HCEC 1CT (cell line): ENCODE measurements around the gene ARNT2.

ENCODE experiments used
- DNase-seq: peaks from one replicate; pipeline ENCODE4 v3.0.0-alpha.2; 2017

ARNT2 gene

DNA sequence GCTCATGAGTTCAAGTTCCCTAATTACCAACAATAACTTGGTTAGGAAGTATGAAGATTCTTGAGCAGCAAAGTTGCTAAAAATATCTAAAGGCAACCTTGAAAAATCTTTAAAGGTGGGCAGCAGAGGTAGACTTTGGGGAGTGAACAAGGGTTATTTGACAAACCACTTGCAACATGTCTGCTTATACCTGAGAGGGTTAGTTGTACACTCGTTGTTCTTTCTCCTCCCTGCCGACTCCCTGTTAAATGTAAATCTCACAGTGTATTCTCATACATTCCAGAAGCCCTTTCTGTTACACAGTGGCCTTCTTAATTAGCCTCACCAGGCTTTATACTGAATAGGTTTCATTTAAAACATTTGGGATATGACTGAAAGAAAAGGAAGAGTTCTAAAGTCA lies 121.7 kb downstream of the ARNT2 start:
- DNase-seq, result no peak

DNA sequence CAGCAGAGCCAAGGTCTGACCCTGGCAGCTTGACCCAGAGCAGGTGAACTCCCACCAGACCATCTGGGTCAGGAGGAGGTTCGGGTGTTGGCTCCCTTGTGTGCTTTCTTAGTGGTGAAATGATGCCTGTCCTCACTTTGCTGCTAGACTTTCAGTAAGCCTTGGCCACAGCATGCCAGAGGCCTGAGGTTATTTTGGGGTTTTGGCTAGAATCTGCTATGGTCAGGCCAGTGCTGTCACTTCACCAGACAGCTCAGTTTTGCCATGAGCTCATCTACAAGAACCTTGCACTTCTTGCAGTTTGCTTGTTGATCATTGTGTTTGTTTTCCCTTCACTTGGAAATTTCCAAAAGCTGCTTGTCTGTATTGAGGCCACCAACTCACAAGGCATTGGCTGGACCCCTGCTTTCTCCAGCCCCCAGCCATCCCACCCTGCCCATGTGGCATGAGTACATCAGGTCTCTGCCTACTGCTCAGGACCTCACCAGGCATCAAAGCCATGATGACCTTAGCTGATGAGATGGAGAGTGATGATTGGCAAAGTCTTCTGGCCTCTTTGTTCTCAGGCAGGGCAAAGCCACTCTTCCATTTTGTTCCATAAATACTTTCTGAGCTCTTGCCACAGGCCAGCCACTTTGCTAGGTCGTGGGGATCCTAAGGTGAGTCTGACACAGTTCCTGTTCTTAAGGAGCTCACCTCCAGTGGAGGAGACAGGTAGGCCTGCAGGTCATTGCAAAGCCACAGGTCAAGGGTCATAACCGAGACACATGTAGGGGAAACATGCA lies 122.6 kb downstream of the ARNT2 start:
- DNase-seq, result peak; percentile 35

DNA sequence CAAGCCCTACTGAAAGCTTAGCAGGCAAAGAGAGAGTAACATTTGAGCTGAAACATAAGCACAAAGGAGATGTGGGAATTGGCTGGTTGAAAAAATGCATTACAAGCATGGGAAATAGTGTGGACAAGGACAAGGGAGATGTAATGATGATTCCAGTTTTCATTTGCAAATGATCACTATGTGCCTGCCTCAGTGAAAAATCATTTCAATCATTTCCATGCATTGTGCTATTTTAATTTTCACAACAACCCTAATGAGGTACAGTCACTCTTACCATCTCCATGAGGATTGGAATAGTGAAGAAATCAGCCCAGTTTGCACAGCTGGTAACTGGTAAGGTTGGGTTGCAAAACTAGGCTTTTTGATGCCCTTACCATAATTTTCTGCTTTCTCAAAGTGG lies 123.2 kb downstream of the ARNT2 start:
- DNase-seq, result no peak

DNA sequence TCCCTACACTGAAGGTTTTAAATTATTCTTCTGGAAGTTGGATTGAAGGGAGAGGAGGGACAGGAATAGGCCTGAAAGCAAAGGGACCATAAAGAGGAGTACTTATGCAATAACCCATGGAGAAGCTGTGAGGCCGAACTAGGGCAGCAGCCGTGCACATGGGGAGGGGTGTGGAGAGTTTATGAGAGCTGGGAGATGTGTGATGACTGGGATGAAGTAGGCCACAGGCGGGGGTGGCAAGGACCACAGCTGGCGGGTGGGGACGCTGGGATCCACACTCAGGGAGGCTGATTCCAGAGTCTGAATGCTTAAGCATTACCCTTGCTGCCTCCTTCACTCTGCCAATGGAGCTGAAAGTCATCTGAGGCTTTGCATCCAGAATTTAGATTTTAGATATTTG lies 123.8 kb downstream of the ARNT2 start:
- DNase-seq, result no peak

DNA sequence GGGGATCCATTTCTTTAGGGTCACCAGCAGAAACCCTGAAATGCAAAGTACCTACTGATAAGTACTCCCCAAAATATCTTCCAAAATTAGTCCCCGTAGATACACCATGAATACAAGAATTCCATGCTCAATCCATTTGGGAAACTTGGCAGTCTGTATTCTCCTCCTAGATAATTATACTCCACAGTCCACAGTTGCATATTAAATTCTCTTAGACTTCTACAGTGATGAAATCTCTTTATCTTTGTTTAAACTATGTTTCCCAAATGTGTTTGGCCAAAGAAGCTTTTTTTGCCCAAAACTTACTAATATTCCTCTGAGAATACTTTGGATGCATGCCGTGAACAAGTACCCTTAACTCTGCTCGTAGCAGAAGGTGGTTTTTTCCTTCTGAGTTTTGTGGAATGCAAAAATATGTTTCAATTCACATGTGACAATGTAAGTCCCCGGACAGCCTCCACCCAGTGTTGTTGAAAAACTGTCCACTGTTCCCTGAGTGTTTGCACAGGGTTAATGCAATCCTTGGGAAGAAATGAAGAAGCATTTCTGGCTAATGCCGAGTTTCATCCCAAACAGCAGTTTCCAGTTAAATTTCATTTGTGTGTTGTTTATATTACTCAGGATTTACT lies 126.7 kb downstream of the ARNT2 start:
- DNase-seq, result no peak

DNA sequence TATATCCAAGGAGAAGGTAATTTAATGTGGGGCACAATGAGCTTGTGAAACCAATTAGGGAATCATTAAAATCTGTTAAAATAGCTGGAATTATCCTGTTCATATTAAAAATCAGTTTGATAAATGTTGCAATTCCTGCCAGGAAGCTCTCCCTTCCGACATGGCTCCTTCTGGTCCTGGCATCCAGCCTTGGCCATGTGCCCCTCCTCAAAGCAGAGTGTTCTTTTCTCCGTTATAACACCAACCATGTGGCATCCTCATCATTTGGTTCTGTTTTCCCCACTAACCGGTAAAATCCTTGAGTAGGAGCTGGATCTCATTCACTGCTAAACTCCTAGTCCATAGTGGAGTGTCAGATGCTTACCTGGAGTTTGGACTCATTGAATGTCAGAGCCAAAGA lies 127.2 kb downstream of the ARNT2 start:
- no peak for DNase-seq

DNA sequence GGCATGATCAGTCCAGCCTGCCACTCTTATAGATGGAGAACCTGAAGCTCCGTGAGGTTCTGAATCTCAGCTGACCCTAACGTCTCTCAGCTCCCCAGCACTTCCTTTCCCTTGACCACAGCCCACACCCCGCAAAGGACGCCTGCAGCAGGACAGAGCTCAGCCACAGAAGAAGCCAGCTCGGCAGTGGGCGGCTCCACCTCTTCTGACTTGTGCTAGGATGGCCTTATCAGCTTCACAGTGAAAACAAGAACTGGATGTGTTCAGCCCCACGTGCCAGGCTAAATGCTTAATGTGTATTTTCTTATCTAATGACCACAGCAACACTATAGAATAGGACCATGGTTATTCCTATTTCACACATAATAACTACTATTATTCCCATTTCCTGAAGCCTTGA lies 127.6 kb downstream of the ARNT2 start:
- no peak for DNase-seq

DNA sequence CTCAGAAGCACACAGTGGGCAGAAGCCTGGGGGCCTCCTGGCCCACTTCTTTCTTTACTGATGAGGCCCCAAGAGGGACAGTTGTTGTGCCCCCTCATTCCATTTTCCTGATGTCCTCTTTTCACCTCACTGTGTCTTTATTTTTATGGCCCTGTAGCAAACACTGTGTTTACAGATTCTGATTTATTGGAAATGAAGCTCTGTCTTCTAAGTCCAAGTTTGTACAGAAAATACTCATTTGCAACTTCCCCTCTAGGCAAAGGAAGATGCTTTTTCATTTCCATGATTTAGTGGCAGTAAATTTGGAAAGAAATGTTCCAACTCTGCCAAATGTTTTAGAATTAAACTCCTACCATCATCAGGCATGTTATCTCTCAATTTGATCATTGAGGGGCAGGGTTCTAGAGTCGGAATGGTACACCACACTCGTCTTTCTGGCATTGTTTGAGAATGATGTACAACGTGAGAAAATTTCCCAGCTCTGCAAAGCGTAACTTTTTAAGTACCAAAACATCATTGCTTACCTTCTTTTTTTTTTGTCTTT lies 129.7 kb downstream of the ARNT2 start:
- no peak for DNase-seq

DNA sequence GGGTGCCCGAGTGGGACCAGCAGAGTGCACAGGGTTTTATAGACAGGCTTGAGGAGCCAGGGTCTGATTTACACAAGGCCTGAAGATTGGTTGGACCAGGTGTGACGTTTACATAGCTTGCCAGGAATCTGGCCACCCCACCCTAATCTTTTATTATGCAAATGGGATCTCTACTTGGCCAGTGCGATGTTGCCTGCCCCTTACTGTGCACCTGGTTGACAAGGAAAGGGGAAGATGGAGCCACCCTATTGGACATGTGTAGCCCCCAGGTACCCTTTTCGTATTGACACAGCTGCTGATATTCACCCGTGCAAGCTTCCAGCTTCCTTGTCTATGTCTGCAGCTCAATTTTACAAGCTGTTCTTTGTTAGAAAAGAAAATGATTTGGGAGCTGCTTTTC lies 132.0 kb downstream of the ARNT2 start:
- DNase-seq, result no peak

DNA sequence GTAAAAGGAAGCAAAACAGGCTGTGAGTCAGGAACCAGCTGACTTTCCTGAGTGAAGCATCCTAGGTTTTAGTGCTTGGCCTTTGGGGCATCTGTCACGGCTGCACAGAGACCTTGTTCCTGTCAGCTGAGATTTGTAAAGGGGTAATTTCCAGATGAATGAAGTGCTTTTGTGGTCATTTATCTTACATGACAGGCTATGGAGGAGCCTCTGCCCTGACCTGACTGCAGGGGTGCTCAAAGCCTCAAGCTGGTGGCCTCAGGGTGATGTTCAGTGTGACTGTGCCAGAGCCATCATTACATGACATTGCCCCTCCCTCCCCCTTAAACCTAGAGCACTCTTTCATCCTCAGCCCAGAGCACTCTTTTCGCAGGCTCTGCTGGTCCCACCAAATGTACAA lies 132.5 kb downstream of the ARNT2 start:
- DNase-seq, result no peak

DNA sequence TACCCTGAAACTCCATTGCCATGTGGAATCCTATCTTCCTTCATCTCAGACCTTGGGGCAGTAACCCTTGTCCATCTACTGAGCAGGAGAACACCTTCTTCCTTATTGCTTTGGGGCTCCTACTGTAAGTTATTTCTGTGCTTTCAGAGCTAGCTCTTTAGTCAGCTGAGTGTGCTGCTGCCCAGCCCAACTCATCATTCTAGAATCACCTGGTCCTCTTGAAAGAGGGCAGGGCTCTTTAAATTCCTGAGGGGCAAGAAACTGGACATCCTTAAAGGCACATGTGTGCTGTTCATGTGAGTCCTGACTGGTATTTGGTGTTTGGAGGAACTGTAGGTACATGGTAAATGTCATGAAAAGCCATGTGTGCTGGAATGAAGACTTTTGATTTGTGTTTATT lies 140.9 kb downstream of the ARNT2 start:
- DNase-seq, result no peak

DNA sequence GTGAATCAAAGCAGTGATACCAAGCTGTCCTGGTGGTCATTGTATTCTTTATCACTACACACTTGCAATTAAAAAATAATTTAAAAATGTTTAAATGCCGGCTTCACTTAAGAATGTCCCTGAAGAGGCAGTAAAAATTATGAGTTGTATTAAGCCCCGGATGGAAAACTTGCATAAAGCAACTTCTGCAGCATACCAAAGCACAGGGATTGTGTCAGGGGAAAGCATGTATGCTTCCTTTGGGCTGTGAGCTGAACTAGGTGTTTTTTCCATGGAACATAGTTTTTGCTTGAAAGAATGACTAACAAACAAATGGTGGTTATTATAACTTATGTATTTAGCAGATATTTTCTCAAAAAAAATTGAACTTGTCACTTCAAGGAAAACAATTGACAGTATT lies 143.1 kb downstream of the ARNT2 start:
- no peak for DNase-seq

DNA sequence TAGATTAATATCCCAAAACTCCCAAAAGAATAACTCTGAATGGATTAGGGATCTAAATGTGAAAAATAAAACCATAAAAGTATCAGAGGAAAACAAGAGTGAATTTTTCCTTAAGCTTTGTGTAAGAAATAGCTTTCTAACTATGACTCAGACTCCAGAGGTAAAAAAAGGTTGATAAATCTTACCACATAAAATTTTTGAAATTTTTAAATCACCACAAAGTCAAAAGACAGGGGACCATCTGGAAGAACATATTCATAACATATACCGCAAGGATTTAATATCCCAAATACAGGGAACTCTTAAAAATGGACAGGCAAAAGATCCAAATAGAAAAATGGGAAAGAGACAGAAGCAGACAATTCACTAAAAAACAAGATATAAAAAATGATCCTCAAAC lies 145.0 kb downstream of the ARNT2 start:
- peak; percentile 93 for DNase-seq

DNA sequence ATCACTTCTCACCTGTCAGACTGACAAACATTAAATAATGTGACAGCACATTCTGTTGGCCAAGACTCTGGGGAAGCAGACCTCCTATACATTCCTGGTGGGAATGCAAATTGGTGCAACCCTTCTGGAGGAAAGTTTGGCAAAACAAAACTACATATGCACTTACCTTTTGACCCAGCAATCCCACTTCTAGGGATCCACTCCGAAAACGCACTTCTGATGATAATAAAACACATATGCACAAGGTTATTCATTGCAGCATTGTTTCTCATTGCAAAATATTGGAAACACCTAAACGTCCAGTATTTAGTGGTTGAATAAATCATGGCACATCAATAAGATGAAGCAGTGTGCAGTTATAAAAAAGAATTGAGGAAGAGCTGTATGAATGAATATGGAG lies 145.5 kb downstream of the ARNT2 start:
- peak; percentile 3 for DNase-seq

DNA sequence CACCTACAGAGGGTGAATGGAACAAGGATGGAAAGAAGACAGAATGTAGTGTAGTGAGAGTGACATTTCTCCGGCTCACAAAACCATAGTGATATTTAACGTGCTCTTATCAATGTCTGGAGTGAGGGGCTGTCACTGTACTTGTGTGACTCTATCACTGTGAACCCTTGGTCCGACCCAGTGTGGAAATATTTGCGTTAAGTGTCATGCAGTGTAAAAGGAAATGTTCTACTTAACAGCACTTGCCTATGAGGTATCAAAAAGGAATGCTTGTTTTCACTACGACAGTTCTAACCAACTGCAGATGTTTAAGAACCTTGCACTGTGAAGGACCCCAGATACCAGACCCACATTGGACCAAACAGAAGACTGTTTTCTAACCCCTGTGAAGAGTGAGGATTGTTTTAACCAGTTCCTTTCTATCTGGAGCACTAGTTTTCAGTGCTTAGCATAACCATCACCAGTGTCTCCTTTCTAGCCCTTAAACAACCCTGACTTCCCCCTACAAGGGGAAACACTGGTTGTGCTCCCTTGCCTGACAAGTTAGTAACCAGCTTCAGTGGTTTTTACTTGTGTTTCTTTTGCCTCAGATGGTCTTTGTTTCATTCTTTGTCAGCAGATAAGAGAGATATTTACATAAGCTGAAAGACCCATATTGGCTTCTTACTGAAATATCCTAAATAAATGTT lies 146.2 kb downstream of the ARNT2 start:
- peak; percentile 93 for DNase-seq

DNA sequence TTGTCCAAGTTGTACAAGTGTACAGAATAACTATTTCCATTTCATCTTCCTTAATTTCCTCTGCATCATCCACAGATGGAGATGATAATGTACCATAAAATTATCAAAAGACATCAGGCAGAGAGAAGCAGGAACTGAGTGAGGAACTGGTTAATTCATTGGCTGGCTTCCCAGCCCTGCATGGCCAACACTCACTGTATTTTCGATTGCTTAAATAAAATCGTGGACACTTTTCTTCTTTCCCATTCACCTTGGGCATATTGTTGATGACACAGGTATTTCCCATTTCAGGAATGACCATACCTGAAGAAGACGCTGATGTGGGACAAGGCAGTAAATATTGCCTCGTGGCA lies 146.7 kb downstream of the ARNT2 start:
- DNase-seq, result peak; percentile 34

DNA sequence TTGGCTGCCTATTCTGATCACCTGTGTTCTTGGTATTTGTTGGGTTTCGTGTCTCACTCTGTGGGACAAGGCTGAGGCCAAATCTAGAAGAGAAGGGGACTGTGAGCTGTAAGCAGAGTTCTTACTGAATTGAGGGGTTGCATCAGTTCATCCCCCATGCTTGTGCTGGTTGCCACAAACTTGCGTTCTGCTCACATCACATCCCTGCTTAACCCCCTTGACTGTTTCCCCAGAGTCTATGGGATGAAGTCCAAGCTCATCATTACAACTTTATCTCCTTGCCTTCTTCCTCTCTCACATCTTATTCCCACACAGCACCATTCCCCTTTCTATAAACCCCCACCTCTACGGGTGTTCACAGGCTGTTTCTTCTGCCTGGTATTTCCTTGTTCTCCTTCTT lies 147.2 kb downstream of the ARNT2 start:
- no peak for DNase-seq

DNA sequence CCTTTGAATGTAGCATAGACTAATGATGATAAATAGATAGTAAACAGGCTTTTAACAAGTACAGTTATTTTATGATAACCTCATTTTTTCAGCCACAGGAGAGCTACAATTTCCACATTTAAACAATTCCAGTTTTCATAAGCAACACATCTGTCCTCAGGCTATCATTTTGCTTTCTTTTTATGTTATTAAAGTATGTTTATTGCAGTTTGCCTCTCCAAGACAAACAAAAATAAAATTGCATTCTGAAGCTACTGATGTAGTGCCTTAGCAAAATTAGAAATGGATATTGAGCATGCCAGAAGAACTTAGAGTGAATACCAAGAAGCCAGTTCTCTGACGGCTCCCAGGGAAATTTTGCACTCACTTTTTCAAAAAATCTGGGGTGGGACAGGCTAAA lies 150.4 kb downstream of the ARNT2 start:
- DNase-seq, result no peak

DNA sequence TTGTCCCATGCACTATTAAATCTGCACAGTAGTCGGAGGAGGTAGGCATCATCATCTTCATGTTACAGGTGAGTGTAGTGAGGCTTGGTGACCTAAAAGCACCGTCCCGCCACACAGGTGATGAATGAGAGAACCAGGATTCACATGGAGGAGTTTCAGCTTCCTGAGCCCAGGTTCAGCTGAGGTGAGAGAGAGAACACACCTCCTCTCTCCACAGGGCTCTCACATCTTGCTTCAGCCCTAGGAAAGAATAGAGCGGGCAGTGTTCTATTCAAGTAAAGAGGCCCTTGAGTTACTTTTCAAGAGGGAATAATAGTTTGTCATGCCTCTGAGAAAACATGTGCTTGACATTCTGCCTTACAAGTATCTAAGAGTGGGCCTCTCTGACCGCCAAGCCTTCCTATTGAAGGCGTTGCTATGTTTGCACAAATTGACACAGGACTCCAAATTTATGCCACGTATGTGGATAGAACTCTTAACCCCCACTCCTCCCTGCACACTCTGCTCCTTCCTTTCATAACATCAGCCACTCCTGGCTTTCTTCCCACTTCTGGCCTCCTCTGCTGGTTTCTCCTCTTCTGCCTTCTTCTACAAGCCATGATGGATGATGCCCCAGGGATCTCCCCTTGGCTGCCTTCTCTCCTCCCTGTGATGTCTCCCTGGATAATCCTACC lies 152.6 kb downstream of the ARNT2 start:
- no peak for DNase-seq

DNA sequence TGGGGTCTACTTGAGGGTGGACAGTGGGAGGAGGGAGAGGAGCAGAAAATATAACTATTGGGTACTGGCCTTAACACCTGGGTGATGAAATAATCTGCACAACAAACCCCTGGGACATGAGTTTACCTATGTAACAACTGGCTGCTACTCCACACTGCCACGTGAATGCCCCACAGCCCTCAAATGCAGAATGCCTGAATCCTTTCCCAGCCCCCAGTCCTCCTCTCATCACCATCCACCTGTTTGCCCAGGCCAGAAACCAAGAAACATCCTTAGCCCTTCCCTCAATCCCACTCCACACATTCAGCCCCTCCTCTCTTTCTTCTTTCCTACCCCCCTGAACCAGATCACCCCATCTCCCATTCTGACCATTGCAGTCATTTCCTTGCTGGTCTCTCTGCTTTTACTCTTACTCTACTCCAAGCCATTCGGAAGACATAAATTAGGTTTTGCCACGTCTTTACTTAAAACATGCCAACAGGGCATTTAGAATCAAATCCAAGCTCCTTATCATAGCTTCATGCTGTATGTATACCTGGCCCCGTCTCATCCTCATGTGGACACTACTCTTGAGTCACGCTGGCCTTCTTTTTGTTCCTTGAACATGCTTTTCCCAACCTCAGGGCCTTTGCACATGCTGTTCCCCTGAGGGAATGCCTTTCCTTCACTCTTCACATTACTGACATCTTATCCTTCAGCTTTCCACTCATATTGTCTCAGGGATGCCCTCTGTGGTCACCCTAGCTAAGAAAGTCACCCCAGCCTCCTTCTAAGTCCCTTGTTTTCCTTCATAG lies 153.5 kb downstream of the ARNT2 start:
- no peak for DNase-seq

DNA sequence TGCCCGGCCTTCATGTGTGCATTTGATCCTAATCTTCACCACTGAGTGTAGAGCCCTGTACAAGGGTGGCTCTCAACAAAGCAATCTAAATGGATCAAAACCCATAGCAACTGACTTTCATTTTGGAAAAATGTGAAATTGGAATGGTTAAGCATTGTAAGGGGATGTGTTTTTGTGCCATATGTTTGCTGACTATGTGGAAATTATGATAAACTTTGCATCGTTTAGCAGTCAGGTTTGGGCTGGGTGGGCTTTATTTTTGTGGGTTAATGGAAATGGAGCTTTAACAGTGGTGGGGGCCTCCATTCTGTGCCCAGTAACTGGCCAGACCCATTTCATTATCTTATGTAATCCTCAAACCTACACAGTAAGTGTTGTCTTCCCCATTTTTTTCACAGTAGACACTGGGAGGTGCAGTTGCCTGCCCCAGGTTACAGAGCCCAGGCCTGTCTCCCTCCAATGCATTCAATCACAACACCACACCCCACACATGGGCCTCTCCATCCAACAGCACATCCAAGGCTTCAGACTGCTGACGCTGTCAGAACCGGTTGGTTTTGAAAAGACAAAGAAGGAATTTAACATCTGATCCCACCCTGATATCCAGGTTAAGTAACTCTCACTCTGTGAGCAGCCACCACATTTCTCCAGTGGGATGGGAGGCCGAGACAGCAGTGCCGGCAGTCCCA lies 154.6 kb downstream of the ARNT2 start:
- DNase-seq, result no peak

DNA sequence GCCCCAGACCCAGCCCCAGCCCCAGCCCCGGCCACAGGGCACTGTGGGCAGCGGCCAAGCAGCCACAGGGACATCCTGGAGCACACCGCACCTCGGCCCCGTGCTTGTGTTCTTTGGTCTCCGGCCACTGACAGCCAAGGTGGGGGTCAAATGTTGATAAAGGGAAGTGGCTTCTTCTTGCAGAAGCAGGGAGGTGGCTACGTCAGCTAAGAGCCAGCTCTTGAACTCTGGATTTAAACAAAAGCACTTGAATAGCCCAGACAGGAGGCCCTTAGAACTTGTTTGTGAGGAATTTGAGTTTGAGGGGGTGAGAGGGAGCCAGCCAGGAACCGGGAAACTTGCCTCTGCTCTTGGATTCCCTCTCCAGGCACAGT lies 155.1 kb downstream of the ARNT2 start:
- DNase-seq, result no peak
